HG03521 (cell line): Measurements from ENCODE around the gene NARF.
"Not testable (repeated sequence)": the region's sequence is repeated elsewhere in the genome, so short reads cannot be mapped to it uniquely, and the experiment has no call there.

Source experiments
- ATAC-seq: cut with Tn5 transposase; IDR thresholded peaks from one replicate; pipeline ENCODE4 v1.9.1; 2021; ENCODE audit warnings: mild to moderate bottlenecking, moderate library complexity; ENCODE audit not compliant: unreplicated experiment

NARF gene

GRCh38 chr17:82496529-82497434 is 38.2 kb downstream of the NARF start:
- peak; percentile 59 for ATAC-seq

- peak; percentile 12 for ATAC-seq
These were observed 39.2 kb downstream of the NARF start for GRCh38 chr17:82497483-82498405.

DNA sequence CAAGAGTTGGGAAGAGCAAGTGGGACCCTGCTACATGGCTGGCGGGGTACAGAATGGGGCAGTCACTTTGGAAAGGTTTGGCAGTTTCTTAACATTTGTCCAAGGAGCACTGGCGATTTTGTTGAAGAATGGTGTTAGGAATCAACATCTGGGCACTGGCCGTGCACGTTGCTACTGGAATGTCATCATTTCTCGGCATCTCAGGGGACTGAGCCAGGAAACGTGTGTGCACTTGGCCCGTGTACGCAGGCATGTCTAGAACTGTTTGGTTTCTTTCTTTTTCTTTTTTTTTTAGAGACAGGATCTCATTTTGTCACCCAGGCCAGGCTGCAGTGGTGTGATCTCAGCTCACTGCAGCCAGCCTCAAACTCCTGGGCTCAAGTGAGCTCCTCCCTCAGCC is 43.7 kb downstream of the NARF start:
- ATAC-seq = no peak

- no peak for ATAC-seq
These were observed 44.7 kb downstream of the NARF start for GRCh38 chr17:82503094-82503727.

GRCh38 chr17:82503728-82504308 is 45.3 kb downstream of the NARF start:
- no peak for ATAC-seq

DNA sequence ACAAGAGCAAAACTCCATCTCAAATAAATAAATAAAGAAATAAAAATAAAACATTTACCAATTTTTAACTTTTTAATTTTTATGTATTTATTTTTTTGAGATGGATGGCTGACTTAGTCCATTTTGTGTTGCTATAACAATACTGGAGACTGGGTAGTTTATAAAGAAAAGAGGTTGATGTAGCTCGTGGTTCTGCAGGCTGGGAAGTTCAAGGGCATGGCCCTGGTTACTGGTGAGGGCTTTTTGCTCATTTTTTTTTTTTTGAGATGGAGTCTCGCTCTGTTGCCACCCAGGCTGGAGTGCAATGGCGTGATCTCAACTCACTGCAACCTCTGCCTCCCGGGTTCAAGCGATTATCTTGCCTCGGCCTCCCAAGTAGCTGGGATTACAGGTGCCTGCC is 46.8 kb downstream of the NARF start:
- no peak for ATAC-seq

GRCh38 chr17:82506402-82506801 is 47.9 kb downstream of the NARF start:
- peak; percentile 89 for ATAC-seq

DNA sequence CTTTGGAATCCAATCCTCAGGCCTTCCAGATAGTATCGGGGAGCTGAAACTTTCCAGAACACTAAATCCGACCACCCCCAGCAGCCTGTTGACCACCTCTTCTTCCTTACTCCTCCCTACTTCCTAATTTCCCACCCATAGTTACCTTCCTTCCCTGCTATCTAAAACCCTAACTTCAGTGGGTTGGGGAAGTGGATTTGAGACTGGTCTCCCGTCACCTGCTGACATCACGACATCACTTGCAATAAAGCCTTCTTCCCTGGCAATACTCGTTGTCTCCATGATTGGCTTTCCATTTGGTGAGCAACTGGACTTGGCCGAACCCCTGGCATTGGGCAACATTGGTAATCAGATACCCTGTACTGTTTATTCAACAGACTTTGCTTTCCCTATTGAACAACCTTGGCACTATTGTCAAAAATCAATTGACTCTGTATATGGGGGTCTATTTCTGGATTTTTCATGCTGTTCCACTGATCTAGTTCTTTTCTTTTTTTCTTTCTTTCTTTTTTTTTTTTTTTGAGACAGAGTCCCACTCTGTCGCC is 49.2 kb downstream of the NARF start:
- no peak for ATAC-seq

GRCh38 chr17:82511642-82512041 is 53.1 kb downstream of the NARF start:
- not testable (repeated sequence) for ATAC-seq

DNA sequence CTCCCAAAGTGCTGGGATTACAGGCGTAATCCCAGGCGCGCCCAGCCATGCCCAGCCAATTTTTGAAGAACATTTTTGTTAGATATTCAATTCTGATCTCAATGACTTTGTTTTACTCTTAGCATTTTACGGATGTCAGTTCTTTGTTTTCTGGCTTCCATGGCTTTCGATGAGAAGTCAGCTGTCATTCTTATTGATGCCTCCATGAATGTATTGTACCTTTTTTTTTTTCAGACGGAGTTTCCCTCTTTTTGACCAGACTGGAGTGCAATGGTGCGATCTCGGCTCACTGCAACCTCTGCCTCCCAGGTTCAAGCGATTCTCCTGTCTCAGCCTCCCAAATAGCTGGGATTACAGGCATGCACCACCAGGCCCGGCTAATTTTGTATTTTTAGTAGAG is 55.3 kb downstream of the NARF start:
- not testable (repeated sequence) for ATAC-seq

DNA sequence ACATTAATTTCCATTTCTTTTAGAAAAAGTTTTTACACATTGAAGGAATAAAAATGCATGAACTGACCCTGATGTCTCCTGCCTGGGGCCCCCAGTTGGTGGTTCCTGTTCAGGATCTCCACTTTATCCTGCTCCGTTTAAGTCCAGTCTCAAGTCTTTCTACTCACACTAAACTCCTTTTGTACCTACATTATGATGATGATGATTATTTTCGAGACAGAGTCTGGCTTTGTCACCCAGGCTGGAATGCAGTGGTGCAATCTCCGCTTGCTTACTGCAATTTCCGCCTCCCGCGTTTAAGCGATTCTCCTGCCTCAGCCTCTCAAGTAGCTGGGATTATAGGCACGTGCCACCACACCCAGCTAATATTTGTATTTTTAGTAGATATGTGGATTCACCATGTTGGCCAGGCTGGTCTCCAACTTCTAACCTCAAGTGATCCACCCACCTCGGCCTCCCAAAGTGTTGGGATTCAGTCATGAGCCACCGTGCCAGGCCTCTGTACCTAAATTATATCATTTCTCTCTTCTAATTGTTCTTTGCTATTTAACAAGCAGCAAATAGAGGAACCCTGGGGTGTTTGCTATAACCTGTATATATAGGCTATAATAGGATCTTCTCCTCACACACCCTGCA is 58.8 kb downstream of the NARF start:
- ATAC-seq = no peak

DNA sequence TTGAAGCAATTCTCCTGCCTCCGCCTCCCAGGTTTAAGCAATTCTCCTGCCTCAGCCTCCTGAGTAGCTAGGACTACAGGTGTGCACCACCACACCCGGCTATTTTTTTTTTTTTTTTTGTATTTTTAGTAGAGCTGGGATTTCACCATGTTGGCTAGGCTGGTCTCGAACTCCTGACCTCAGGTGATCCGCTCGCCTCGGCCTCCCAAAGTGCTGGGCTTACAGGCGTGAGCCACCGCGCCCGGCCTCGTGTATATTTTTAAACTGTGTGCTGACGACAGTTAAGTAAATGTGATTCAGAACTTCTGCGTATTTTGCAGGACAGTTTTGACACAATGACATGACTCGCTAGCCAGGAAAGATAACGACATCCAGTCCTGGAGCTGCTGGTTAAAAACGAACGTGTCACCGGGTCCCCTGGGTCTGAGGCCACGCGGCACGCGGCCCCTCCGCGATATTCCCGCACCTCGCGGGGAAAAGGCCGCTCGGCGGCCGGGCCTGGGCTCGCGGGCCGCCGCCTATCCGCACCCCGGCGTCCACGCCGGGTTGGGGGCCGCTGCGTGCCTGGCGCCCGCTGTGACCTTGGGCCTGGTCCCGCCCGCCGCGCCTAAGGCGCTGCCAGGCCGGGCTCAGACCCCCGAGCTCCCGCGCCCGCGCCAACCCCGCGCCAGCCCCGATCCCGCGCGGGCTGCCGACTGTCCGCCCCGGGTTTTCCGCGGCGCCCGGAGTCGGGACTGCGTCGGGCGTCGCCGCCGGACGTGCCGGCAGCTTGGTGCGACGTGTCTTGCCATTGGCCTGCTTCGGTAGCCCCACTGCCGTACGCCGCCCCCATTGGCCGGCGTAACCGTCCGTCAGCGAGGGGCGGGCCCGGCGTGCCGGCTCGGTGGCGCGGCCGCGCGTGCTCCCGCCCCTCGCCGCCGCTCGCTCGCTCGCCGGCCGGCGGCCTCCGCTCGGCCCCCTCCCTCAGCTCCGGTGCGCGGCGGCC is 60.6 kb downstream of the NARF start, which contains the start of gene FOXK2:
Gene FOXK2, plus strand, starts transcription at position 907 of the 985 bp plus-strand sequence. CDS start 157 bp downstream, outside the sequence.
- ATAC-seq = peak; percentile 96

DNA sequence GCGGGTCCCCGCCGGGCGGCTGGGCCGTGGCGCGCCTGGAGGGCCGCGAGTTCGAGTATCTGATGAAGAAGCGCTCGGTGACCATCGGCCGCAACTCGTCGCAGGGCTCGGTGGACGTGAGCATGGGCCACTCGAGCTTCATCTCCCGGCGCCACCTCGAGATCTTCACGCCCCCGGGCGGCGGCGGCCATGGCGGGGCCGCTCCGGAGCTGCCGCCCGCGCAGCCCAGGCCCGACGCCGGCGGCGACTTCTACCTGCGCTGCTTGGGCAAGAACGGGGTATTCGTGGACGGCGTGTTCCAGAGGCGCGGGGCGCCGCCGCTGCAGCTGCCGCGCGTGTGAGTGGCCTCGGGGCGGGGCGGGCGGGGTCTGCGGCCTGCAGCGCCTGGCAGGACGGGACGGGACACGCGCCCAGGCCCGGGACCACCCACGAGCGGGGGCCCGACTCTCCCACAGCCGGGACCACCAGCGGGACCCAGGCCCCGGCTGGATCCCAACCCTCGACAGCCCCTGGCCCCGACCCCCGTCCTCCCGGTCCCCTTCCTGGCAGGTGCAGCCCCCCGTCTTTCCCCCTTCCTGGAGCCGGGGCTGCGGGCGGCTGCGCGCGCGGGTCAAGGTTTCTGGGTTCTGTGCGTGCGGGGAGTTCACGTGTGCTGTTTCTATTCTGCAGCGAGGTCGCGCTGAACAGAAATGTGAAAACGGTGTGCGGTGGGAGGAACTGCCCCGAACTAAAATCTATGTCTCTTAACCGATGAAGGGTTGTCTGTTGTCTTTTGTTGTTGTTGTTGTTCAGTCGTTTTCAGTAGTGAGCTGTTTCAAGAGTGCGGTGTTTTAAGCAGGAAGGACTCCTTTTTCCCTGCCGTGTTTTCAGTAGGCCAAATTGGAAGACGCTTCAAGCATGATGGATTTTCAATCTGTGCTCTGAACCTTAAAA is 61.7 kb downstream of the NARF start:
- peak; percentile 8 for ATAC-seq

- ATAC-seq = no peak
These were observed 66.0 kb downstream of the NARF start for GRCh38 chr17:82524540-82524939.

GRCh38 chr17:82525712-82526111 is 67.2 kb downstream of the NARF start:
- no peak for ATAC-seq

- ATAC-seq = no peak
These were observed 69.4 kb downstream of the NARF start for GRCh38 chr17:82527898-82528297.

- no peak for ATAC-seq
These were observed 70.1 kb downstream of the NARF start for GRCh38 chr17:82528484-82529265.
